Epithelial cell of proximal tubule (primary cell): ENCODE measurements around the gene TMPRSS13. TPM values are rescaled to one million over a fixed set of nuclear protein-coding genes. Genes with fewer than 3 reads are reported as not detected.

Experiments used
- DNase-seq: peaks from one replicate; pipeline ENCODE4 v3.0.0-alpha.2; 2011; ENCODE audit warnings: low read depth
- H3K4me3 ChIP-seq: 2 replicates; pipeline ENCODE4 v1.5.1; 2011; ENCODE audit warnings: low read depth, mild to moderate bottlenecking, low read length
- total RNA-seq: library from RNA; depleted of rRNA; stranded (reverse); fragments of >200 nt; gene quantifications from 2 replicates; pipeline ENCODE4 v1.2.3, GENCODE V29; 2015
- TF ChIP-seq, protein P1 (sequence below): conservative IDR thresholded peaks from 2 replicates; pipeline ENCODE4 v1.5.1; 2012; ENCODE audit warnings: low read depth, mild to moderate bottlenecking, low read length

The TMPRSS13 gene
- total RNA-seq, 1 donor from 2014 or later = 0.63 TPM

GRCh38 chr11:117944554-117944953 lies 15.4 kb upstream of the TMPRSS13 start:
- DNase-seq = no peak

DNA sequence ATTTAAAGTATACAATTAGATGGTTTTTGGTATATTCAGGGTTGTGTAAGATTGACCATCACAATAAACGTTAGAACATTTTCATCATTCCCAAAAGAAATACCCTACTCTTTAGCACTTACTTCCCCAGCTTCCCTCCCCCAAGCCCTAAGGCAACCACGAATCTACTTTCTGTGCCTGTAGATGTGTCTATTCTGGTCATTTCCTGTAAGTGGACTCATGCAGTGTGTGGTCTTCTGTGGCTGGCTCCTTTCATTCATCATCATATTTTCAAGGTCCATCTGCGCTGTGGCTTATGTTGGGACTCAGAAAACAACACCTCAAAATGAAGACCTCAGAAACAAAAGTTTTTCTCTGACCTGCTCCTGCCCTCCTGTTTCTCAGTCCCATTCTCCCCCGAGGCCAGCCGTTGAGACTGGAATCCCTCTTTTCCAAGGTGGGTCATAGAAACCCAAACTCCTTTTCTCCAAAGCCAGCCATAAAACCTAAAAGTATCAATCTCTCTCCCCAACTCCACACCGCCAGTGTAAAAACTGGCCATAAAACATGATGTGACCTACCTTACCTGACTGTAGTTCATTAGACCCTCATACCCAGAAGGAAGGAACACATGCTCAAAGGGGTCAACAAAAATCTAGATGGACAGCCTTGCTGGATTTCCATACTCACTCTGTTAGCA lies 12.9 kb upstream of the TMPRSS13 start:
- no peak for DNase-seq
- no peak overlapping the region for H3K4me3 ChIP-seq
- TF ChIP-seq, protein P1, sequence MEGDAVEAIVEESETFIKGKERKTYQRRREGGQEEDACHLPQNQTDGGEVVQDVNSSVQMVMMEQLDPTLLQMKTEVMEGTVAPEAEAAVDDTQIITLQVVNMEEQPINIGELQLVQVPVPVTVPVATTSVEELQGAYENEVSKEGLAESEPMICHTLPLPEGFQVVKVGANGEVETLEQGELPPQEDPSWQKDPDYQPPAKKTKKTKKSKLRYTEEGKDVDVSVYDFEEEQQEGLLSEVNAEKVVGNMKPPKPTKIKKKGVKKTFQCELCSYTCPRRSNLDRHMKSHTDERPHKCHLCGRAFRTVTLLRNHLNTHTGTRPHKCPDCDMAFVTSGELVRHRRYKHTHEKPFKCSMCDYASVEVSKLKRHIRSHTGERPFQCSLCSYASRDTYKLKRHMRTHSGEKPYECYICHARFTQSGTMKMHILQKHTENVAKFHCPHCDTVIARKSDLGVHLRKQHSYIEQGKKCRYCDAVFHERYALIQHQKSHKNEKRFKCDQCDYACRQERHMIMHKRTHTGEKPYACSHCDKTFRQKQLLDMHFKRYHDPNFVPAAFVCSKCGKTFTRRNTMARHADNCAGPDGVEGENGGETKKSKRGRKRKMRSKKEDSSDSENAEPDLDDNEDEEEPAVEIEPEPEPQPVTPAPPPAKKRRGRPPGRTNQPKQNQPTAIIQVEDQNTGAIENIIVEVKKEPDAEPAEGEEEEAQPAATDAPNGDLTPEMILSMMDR = no peak

More at GRCh38 chr11:117944554-117944953, 15.4 kb upstream of the TMPRSS13 start:
- H3K4me3 ChIP-seq = no peak overlapping the region
- TF ChIP-seq, protein P1 = no peak

DNA sequence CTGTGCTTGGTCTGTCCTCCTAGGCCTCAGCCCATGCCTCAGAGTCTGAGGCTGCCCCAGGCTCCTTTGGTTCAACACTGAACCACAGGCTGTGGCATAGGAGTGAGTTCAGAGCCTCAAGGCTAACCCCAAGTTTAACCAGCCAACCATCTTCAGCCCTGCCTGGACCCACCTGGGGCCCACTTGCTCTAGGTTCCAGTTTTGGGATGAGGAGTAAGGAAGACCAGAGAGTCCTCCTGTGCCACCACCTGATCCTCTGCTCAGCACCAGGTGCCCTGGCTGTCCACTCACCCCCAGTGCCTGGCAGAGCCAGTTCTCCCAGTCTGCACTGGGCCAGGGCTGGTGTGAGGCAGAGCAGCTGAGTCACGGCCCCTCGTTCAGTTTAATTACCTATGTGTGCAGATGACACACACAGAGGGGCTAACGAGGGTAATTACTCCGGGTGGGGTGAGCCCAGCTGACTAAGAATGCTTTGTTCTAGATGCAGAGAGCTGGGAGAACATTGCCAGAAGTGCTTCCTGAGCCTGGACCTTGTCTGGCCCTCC lies 12.0 kb upstream of the TMPRSS13 start:
- no peak overlapping the region for H3K4me3 ChIP-seq
- TF ChIP-seq, protein P1 = no peak
- no peak for DNase-seq

DNA sequence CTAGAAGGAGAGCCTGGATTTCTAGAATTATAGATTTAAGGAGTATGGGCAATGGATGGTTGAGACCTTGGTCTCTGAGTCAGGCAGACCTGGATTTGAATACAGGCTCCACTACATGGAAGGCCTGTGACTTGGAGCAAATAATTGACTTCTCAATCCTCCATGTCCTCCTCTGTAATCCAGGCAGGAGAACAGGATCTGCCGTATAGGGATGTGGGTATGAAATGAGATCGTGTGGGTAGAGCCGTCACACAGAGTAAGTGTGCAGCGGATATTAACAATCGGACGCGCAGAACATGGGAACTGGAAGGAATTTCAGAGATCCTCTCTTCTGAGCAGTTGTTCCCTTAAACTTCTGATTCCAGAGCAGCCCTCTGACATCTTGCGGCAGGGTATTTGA lies 11.5 kb upstream of the TMPRSS13 start:
- DNase-seq = no peak
- TF ChIP-seq, protein P1 = no peak
- H3K4me3 ChIP-seq = no peak overlapping the region

DNA sequence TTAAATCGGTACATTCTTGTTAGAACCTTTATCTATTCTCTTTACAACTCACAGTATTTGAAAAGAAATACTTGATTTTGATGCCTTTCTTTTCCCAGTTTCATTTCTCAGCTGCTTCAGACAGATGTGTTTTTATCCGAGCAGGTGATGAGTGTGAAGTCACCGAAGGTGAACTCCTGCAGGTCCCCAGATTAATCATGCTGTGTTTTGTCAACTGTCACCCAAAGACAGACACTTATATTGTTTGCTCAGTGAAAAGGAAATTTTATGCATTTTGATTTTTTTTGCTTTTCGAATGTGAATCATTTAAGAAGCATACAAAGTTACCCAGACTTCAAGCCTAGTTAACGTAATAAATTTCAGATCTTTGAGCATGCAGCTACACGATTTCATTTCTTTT lies 7.8 kb upstream of the TMPRSS13 start:
- no peak overlapping the region for H3K4me3 ChIP-seq
- DNase-seq = no peak
- TF ChIP-seq, protein P1 = no peak

DNA sequence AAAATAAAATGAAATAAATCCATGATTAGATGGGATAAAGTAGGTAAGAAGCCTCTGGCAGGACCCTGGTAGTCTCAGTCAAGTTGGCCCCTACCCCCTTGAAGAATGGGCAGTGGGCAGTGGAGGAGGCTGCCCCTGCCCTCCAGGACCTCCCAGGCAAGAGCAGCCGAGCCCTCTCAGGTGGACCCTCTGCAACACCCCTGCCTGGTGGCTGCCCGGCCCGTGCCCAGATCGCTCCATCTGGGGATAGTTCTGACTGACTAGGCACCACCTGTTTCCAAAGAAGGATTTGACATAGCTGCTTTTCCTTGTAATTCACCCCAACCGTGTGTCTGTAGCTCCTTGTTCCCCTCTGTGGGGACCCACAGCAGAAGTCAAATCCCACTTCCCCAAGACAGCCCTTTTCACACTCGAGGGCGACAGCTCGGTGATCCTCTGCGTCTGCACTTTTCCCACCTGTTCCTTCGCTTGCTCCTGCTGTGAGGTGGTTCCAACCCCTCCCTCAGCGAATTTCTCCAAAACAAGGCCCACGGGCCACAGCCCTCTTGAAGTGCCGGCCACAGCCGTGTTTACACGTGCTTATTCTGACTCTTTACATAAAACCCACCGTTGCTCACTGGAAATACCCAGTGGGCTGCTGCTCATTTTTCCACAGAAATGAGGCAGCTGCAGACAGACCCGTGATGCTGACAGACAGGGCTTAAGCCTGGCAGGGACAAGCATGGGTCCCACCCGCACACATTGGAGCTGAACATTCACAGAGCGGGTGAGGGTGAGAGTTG lies 5.5 kb upstream of the TMPRSS13 start:
- no peak for DNase-seq
- H3K4me3 ChIP-seq = no peak overlapping the region
- TF ChIP-seq, protein P1 = no peak

- no peak for DNase-seq
- H3K4me3 ChIP-seq = no peak overlapping the region
- TF ChIP-seq, protein P1 = no peak
Measured at GRCh38 chr11:117933930-117934329, 4.7 kb upstream of the TMPRSS13 start.
